K562 (cell line): ENCODE measurements around the gene CCDC15. TPM values are rescaled to one million over a fixed set of nuclear protein-coding genes. Genes with fewer than 3 reads are reported as not detected.
A peak's percentile ranks its signal among the peaks of the same experiment; 100 is the strongest.

Source experiments
- CXXC5 ChIP-seq: fragments of 250-450 bp; sonication (Bioruptor Pico); IDR thresholded peaks from 2 replicates; pipeline ENCODE4 v1.8.0; 2022; ENCODE audit warnings: inconsistent platforms, mild to moderate bottlenecking, moderate library complexity
- MCM3 ChIP-seq: fragments of 450-650 bp; IDR thresholded peaks from 2 replicates; pipeline ENCODE4 v1.6.1; 2016
- MTA1 ChIP-seq: fragments of 450-650 bp; IDR thresholded peaks from 2 replicates; pipeline ENCODE4 v1.6.1; 2017; ENCODE audit warnings: borderline replicate concordance
- NR2C1 ChIP-seq, 2 experiments: fragments of 450-650 bp; IDR thresholded peaks; 2 replicates each; pipeline ENCODE4 v1.6.1; 2017; ENCODE audit warnings: mild to moderate bottlenecking in 2 of 2, antibody characterized with exemption in 1 of 2, inconsistent platforms in 1 of 2, missing compliant biosample characterization in 1 of 2, missing genetic modification characterization in 1 of 2
- RBM39 ChIP-seq: fragments of 200-400 bp; formaldehyde crosslinking; optimal IDR thresholded peaks from 2 replicates; pipeline ENCODE3; 2018; ENCODE audit warnings: low read depth, low read length
- TCF15 ChIP-seq: fragments of 250-450 bp; sonication (Bioruptor Pico); IDR thresholded peaks from 2 replicates; pipeline ENCODE4 v1.8.0; 2022; ENCODE audit warnings: moderate library complexity, mild to moderate bottlenecking, inconsistent platforms
- ZBTB40 ChIP-seq, 2 experiments: fragments of 450-650 bp in 1 of 2; sonication (generic) in 1 of 2; formaldehyde crosslinking in 1 of 2; IDR thresholded peaks; 2 replicates each; pipeline versions ENCODE4 v1.7.1 to v1.9.0; 2016 to 2022; ENCODE audit warnings: inconsistent platforms in 1 of 2, mild to moderate bottlenecking in 1 of 2, missing genetic modification reagents in 1 of 2
- ZNF311 ChIP-seq: fragments of 250-450 bp; sonication (Bioruptor Pico); IDR thresholded peaks from 2 replicates; pipeline ENCODE4 v1.4.0; 2020; ENCODE audit warnings: mild to moderate bottlenecking, moderate library complexity
- ZNF518B ChIP-seq: fragments of 250-450 bp; sonication (Bioruptor Pico); IDR thresholded peaks from 2 replicates; pipeline ENCODE4 v1.5.0; 2021; ENCODE audit warnings: mild to moderate bottlenecking, moderate library complexity
- ZNF592 ChIP-seq: fragments of 450-650 bp; IDR thresholded peaks from 2 replicates; pipeline ENCODE4 v1.6.1; 2017; ENCODE audit warnings: antibody characterized with exemption, mild to moderate bottlenecking
- polyA plus RNA-seq, 8 experiments: library from polyadenylated mRNA; depleted of rRNA in 4 of 8; stranded (reverse) in 5 of 8; unstranded in 3 of 8; fragments of >200 nt; fragmentation: Nextera tagmentation in 2 of 8; fragmentation: Illumina TruSeq in 1 of 8; extraction: Ambion mirVana in 2 of 8; extraction: Trizol in 1 of 8; gene quantifications; 2 replicates each; pipeline versions ENCODE4 v1.2.1 to v1.2.3, GENCODE V29; 2011 to 2014; ENCODE audit warnings: inconsistent platforms in 1 of 8, missing spikeins in 1 of 8
- total RNA-seq, 7 experiments: library from RNA; depleted of rRNA in 6 of 7; stranded (reverse); fragments of >200 nt in 6 of 7; fragmentation: Illumina TruSeq in 2 of 7; extraction: Trizol in 2 of 7; gene quantifications; 2 replicates each; pipeline versions ENCODE4 v1.2.1 to v1.2.3, GENCODE V29; 2011 to 2021; ENCODE audit warnings: low replicate concordance in 1 of 7

CCDC15 gene
- total and polyA plus RNA-seq, 9 of the 15 experiments (the other 6 are each of a cell fraction or from before 2014, with no cell fraction given), result 1.9 to 9.2 (median 3.9) TPM

- TF ChIP-seq ZNF592 (peak; percentile 16; the same call in 1 of the 2 replicates), ZNF311 (CRISPR knock-in tag) (peak; percentile 69), CXXC5 (CRISPR knock-in tag) (no peak; the same call in 1 of the 2 replicates), ZNF518B (no peak), RBM39 (no peak), MTA1 (no peak), TCF15 (CRISPR knock-in tag) (no peak), MCM3 (no peak), NR2C1 (IDR thresholded peaks at IDR 0.05) (no peak), NR2C1 (tag; IDR thresholded peaks at IDR 0.05) (no peak), ZBTB40 (IDR thresholded peaks at IDR 0.05) (no peak), ZBTB40 (CRISPR knock-in tag; IDR thresholded peaks at IDR 0.05) (no peak)
Measured at GRCh38 chr11:125069796-125070195, 115.8 kb downstream of the CCDC15 start (continued).
